ENCODE results near the gene AMZ1. TPM values are rescaled to one million over a fixed set of nuclear protein-coding genes. Genes with fewer than 3 reads are reported as not detected.

The AMZ1 gene
- 1 to 10 TPM in 1 of 5 donors, under 1 TPM in 2, not detected in 2; under 0.01 to 1.4 (median 0.45) TPM for total RNA-seq
- not detected for polyA plus RNA-seq
- long read RNA-seq, donor 1: 0 reads
- long read RNA-seq, donor 2, partial matches to known transcripts: 9 of 9 reads
- long read RNA-seq, donor 2, other reads (novel, unspliced or antisense): 0 of 9 reads
- long read RNA-seq, donor 3: 0 reads
- long read RNA-seq, donor 4: 0 reads
- long read RNA-seq, donor 5, partial matches to known transcripts: 9 of 20 reads
- long read RNA-seq, donor 5, other reads (novel, unspliced or antisense): 11 of 20 reads
- long read RNA-seq, donor 6: 0 reads
- long read RNA-seq, donor 7, partial matches to known transcripts: 9 of 9 reads
- long read RNA-seq, donor 7, other reads (novel, unspliced or antisense): 0 of 9 reads
- long read RNA-seq, donor 8: 0 reads
- long read RNA-seq, donor 9: 0 reads
- long read RNA-seq, donor 10: 0 reads

- Histone ChIP-seq H3K4me1 (peaks cover 14 to 27% (median 21%) of the 10 kb centered on the region in 4 donors), H3K9me3 (no peaks in the 10 kb centered on the region), H3K27ac (no peak within 1 kb of the TSS), H3K4me3 (peak within 1 kb of the TSS; percentile 24 to 39 (median 36)), H3K27me3 (peaks cover 15 to 76% (median 37%) of the 10 kb centered on the region in 3 donors), H3K36me3 (no peaks in the 10 kb centered on the region)
- peak in 1 of 2 donors; percentile 77 for DNase-seq
- TF ChIP-seq POLR2AphosphoS5 (IDR thresholded peaks at IDR 0.05) (no peak), POLR2A (IDR thresholded peaks at IDR 0.05) (no peak), CTCF (IDR thresholded peaks at IDR 0.05) (no peak), EP300 (IDR thresholded peaks at IDR 0.05) (no peak)
- intact Hi-C loops (cut with DNase I; ENCODE audit: low total_unique reads): loop anchor here (10.0 kb wide), 1 partner anchor 213 kb away; the partner anchor contains the start of gene GRIFIN
- 0 to 20% (median 3%) methylated on average over 4 to 41 of the region's 41 CpGs for WGBS, 5 donors
These were observed at the start of gene AMZ1 for GRCh38 chr7:2687881-2688318. TSS of gene AMZ1 (plus strand) at chr7:2688202. CDS start at chr7:2700452, 12,250 bp downstream.

- Histone ChIP-seq H3K27me3 (no peaks in the 10 kb centered on the region), H3K9me3 (no peaks in the 10 kb centered on the region), H3K4me1 (peaks cover 32 to 91% (median 74%) of the 10 kb centered on the region in 4 donors), H3K27ac (peak overlapping the region in 4 of 5 donors; percentile 42 to 86 (median 58)), H3K36me3 (no peaks in the 10 kb centered on the region), H3K4me3 (no peak overlapping the region)
- intact Hi-C loops (cut with DNase I; ENCODE audit: low total_unique reads): no loop called here
- DNase-seq: no peak
- TF ChIP-seq POLR2A (IDR thresholded peaks at IDR 0.05) (no peak), EP300 (IDR thresholded peaks at IDR 0.05) (no peak), CTCF (IDR thresholded peaks at IDR 0.05) (no peak), POLR2AphosphoS5 (IDR thresholded peaks at IDR 0.05) (no peak)
- 48 to 80% (median 78%) methylated on average over 24 to 34 of the region's 34 CpGs for WGBS, 5 donors
These were observed 49.6 kb upstream of the AMZ1 start for GRCh38 chr7:2638224-2638991.

GRCh38 chr7:2639181-2639681 lies 48.8 kb upstream of the AMZ1 start:
- TF ChIP-seq EP300 (IDR thresholded peaks at IDR 0.05) (no peak), POLR2A (IDR thresholded peaks at IDR 0.05) (no peak), CTCF (IDR thresholded peaks at IDR 0.05) (no peak), POLR2AphosphoS5 (IDR thresholded peaks at IDR 0.05) (no peak)

More at GRCh38 chr7:2639181-2639681, 48.8 kb upstream of the AMZ1 start:
- Histone ChIP-seq H3K9me3 (no peaks in the 10 kb centered on the region), H3K4me1 (peaks cover 24 to 91% (median 73%) of the 10 kb centered on the region in 4 donors), H3K36me3 (no peaks in the 10 kb centered on the region), H3K27me3 (no peaks in the 10 kb centered on the region), H3K4me3 (no peak overlapping the region), H3K27ac (peak overlapping the region in 3 of 5 donors; percentile 61 to 86 (median 84))
- intact Hi-C loops (cut with DNase I; ENCODE audit: low total_unique reads): no loop called here
- 82 to 96% (median 88%) methylated on average over 5 to 24 of the region's 24 CpGs for WGBS, 5 donors
- DNase-seq: no peak
